ENCODE data around the gene PIK3CG.
"Not testable (repeated sequence)": the region's sequence is repeated elsewhere in the genome, so short reads cannot be mapped to it uniquely, and the experiment has no call there.

Gene PIK3CG

DNA sequence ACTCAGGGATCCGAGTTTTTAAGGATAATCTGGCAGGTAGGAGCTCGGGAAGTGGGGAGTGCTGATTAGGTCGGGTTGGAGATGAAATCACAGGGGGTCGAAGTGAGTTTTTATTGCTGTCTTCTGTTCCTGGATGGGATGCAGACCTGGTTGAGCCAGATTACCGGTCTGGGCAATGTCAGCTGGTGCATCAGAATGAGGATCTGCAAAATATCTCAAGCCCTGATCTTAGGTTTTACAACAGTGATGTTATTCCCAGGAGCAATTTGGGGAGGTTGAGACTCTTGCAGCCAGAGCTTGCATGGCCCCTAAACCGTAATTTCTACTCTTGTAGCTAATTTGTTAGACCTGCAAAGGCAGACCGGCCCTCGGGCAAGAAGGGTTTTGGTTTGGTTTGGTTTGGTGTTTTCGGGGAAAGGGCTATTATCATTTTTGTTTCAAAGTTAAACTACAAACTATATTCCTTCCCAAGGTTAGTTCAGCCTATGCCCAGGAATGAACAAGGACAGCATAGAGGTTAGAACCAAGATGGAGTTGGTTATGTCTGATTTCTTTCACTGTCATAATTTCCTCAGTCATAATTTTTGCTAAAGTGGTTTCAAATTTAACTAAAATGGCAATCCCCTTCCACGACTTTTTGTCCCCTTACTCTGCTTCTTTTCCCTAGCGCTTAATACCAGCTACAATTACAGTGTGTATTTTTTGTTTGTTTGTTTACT is 20.6 kb upstream of the PIK3CG start:
- no peak for DNase-seq (ENCODE audit: extremely low read depth, low read depth)
- TF ChIP-seq CTCF (IDR thresholded peaks at IDR 0.05; ENCODE audit: low read depth, low read length) = no peak

GRCh38 chr7:106848049-106848448 is 17.0 kb upstream of the PIK3CG start:
- no peak for TF ChIP-seq CTCF (IDR thresholded peaks at IDR 0.05; ENCODE audit: low read depth, low read length)
- no peak for DNase-seq (ENCODE audit: extremely low read depth, low read depth)

DNA sequence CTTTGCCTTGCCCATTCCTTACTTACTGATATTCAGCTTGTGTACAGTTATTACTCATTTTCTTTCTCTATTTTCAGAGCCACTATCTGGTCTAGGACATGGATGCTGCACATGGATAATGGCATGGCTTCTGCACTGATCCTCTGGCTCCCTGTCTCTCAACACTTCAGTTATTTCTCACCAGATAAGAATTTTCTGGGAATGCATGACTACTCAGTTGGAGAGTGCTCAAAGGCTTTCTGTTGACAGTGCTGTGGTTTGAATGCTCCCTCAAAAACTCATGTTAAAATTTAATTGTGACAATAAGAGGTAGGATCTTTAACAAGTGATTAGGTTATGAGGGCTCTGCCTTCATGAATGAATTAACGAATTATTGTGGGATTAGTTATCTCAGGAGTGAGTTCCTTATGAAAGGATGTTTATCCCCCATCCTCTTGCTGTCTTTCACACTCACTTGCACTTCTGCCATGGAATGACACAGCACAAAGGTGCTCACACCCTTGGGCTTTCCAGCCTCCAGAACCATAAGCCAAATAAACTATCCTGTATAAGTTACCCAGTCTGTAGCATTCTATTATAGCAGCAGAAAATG is 16.1 kb upstream of the PIK3CG start:
- no peak for DNase-seq (ENCODE audit: extremely low read depth, low read depth)

GRCh38 chr7:106851632-106852031 is 13.4 kb upstream of the PIK3CG start:
- not testable (repeated sequence) for DNase-seq (ENCODE audit: extremely low read depth, low read depth)

More for the DNA sequence above, 16.1 kb upstream of the PIK3CG start:
- TF ChIP-seq CTCF (IDR thresholded peaks at IDR 0.05; ENCODE audit: low read depth, low read length) = no peak

DNA sequence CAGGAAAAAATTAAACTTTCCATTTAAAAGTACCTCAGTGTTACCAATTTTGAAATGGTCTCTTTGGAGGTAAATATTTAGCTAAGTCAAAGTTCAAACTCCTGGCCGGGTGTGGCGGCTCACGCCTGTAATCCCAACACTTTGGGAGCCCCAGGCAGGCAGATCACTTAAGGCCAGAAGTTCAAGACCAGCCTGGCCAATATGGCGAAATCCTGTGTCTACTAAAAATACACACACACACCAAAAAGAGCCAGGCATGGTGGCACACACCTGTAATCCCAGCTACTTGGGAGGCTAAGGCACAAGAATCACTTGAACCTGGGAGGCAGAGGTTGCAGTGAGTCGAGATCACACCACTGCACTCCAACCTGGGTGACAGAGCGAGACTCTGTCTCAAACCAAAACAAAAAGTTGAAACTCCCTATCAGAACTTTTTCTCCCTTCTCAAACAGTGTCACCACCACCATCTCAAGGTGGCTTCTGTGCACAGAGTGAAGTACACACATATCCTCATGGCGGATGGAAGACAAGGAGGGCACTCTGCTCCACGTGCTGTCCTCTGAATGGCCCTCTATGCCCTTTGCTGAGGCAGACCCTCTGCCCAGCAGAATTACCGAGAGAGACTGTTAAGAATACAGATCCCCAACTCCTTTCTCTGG is 11.7 kb upstream of the PIK3CG start:
- no peak for TF ChIP-seq CTCF (IDR thresholded peaks at IDR 0.05; ENCODE audit: low read depth, low read length)
- no peak for DNase-seq (ENCODE audit: extremely low read depth, low read depth)

- no peak for DNase-seq (ENCODE audit: extremely low read depth, low read depth)
Measured at GRCh38 chr7:106855540-106856132, 9.4 kb upstream of the PIK3CG start.

More at GRCh38 chr7:106855540-106856132, 9.4 kb upstream of the PIK3CG start:
- no peak for TF ChIP-seq CTCF (IDR thresholded peaks at IDR 0.05; ENCODE audit: low read depth, low read length)

Measured in AG09319 (cell line).